ENCODE measurements around the gene COL11A1.
"Not testable (repeated sequence)": the region's sequence is repeated elsewhere in the genome, so short reads cannot be mapped to it uniquely, and the experiment has no call there.

COL11A1 gene

DNA sequence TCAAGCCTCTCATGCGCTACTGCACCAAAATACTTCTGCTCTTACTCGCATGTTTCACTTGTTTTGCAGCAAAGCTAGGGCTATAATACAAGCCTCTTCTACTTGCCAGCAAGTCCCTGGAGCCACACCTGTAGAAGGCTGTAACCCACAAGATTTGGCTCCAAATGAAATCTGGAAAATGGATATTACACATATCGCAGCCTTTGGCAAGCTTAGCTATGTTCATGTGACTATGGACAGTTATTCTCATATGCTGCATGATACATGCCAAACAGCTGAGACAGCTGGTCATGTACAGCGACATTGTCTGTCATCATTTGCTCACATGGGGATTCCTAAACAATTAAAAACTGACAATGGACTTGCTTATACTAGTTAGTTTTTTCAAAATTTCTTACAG lies 270.3 kb downstream of the COL11A1 start:
- in situ Hi-C loops (cut with MboI; ENCODE audit: low sequenced_read_pairs) = no loop called here

DNA sequence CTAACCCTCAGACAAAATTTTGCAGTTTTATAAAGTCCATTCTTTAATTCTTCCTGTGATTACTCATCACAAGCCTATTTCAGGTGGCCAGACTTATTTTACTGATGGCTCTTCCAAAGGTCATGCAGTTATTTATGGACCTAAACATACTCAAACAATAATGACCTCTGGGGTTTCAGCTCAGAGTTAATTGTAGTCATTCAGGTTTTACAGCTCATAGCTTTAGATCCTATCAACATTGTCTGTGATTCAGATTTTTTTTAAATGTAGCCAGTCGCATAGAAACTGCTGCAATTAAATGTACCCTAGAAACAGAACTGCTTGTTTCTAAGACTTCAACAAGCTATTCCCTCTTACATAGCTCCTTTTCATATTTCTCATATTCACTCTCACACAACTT lies 270.8 kb downstream of the COL11A1 start:
- in situ Hi-C loops (cut with MboI; ENCODE audit: low sequenced_read_pairs) = no loop called here

DNA sequence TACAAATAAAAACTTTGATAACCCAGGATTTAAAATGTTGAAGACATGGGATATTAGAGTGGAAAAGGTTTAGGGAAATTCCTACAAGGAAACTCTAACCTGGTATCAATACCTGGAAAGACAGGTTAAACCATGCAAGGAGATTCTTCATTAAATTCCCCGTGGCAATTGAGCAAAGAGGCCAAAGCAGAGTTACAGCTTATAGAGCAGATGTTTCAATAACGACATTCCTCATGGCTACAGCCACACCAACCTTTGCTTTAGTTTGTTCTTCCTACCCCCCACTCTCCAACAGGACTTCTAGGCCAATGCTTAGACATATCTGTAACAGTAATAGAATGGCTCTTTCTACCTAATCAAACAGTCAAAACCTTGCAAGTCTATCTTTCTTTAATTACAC lies 271.3 kb downstream of the COL11A1 start:
- in situ Hi-C loops (cut with MboI; ENCODE audit: low sequenced_read_pairs) = no loop called here

DNA sequence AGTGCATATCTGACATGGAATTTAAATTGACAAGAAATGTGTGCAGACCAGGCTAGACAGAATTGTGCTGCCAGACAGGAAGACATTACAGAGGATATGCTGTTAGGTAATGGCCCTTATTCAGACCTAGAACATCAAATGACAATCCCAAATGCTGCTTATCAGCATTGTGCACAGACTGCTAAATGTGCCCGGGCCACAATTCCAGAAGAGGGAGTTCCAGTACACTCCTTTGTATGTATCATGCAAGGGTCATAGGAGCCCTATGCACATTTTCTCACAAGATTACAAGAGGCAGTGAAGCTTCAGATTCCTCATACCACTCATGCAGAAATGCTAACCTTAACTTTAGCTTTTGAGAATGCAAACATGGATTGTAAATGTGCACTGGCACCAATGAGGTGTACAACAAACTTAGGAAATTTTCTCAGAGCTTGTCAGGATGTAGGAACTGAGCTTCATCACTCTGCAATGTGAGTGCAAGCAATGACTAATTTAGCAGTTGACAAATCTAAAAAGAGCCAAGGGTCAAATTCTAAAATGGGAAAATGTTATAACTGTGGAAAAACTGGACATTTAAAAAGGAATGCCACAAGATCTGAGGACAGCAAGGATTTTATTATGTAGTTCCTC lies 273.5 kb downstream of the COL11A1 start:
- in situ Hi-C loops (cut with MboI; ENCODE audit: low sequenced_read_pairs) = no loop called here

DNA sequence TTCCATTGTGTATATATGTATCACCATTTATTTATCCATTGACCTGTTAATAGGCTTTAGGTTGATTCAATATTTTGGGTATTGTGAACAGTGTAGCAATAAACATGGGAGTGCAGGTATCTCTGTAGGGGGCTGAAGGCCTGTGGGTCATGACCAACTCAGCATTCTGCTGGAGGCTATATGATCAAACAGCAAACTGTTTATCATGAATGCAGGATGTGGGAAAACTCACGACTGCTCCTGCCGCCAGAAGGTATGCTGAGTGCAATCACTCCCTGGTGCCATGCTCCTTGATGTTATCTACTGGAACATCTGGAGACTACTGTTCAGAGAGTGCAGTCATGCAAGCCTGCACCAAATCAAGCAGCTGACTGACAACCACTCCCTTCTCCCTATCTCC lies 275.2 kb downstream of the COL11A1 start:
- in situ Hi-C loops (cut with MboI; ENCODE audit: low sequenced_read_pairs) = no loop called here

DNA sequence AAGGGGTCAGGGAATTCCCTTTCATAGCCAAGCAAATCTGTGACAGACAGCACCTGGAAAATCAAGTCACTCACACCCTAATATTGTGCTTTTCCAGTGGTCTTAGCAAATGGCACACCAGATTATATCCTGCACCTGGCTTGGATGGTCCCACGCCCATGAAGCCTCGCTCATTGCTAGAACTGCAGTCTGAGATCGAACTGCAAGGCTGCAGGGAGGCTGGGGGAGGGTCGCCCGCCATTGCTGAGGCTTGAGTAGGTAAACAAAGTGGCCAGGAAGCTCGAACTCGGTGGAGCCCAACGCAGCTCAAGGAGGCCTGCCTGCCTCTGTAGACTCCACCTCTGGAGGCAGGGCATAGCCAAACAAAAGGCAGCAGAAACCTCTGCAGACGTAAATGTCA lies 281.6 kb downstream of the COL11A1 start:
- in situ Hi-C loops (cut with MboI; ENCODE audit: low sequenced_read_pairs) = not testable (repeated sequence)

Data from HL-60/S4 (cell line).